Lower leg skin (tissue), 3 donors: ENCODE results near the gene DTNB.

Source experiments
- CTCF ChIP-seq, 3 donors: fragments of 450-650 bp; IDR thresholded peaks; one replicate each; pipeline ENCODE4 v1.5.1; 2016; ENCODE audit warnings: antibody characterized with exemption in 3 of 3, mild to moderate bottlenecking in 3 of 3, moderate library complexity in 2 of 3
- POLR2A ChIP-seq, 2 donors: fragments of 450-650 bp; IDR thresholded peaks; one replicate each; pipeline ENCODE4 v1.6.1; 2016 to 2017; ENCODE audit warnings: antibody characterized with exemption in 2 of 2, mild to moderate bottlenecking in 1 of 2, moderate library complexity in 1 of 2

DNA sequence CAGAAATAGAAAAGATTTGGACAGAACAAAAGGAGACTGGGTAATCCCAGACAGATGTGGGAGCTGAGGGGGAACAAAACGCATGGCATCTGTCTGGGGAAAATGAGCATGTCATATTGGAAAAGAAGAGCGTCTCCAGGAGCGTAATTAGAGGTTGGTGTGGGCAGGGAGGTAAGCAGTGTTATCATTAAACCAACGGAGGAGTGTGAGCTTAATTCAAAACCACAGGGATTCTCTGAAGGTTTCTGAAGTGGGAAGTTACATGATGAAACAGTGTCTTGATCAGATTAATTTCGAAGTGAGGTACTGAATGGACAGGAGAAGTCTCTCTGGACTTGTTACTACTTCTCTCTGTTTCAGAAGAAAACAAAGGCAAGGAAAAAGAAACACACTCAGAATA lies 53.3 kb downstream of the DTNB start:
- TF ChIP-seq POLR2A (IDR thresholded peaks at IDR 0.05) (no peak), CTCF (IDR thresholded peaks at IDR 0.05) (no peak)
